Progenitor cell of endocrine pancreas (in vitro differentiated cells): ENCODE results near the gene STAT4. TPM values are rescaled to one million over a fixed set of nuclear protein-coding genes. Genes with fewer than 3 reads are reported as not detected.

ENCODE experiments used
- DNase-seq: peaks from one replicate; pipeline ENCODE4 v3.0.0; 2021; ENCODE audit warnings: low spot score; ENCODE audit not compliant: unreplicated experiment
- H3K27ac Mint-ChIP-seq: 2 replicates; pipeline ENCODE4 v1.8.0; 2021; ENCODE audit warnings: mild to moderate bottlenecking, moderate library complexity, mixed read lengths
- H3K27me3 Mint-ChIP-seq: 2 replicates; pipeline ENCODE4 v1.8.0; 2021; ENCODE audit warnings: mixed read lengths
- H3K36me3 Mint-ChIP-seq: 2 replicates; pipeline ENCODE4 v1.8.0; 2022; ENCODE audit warnings: mixed read lengths; ENCODE audit not compliant: insufficient read depth
- H3K4me1 Mint-ChIP-seq: 2 replicates; pipeline ENCODE4 v1.8.0; 2021; ENCODE audit warnings: low read depth, mixed read lengths
- H3K4me3 Mint-ChIP-seq: 2 replicates; pipeline ENCODE4 v1.8.0; 2021; ENCODE audit warnings: low read depth, mild to moderate bottlenecking, moderate library complexity, mixed read lengths
- H3K9me3 Mint-ChIP-seq: 2 replicates; pipeline ENCODE4 v1.8.0; 2021; ENCODE audit warnings: low read depth, mixed read lengths
- total RNA-seq: library from RNA; stranded (reverse); gene quantifications from 2 replicates; pipeline ENCODE4 v1.2.1, GENCODE V29; 2021
- TF ChIP-seq, protein P1 (sequence below): fragments of 200-600 bp; sonication (generic); IDR thresholded peaks from one replicate; pipeline ENCODE4 v1.5.0; 2021; ENCODE audit warnings: antibody characterized with exemption, mild to moderate bottlenecking; ENCODE audit not compliant: unreplicated experiment

Gene STAT4
- total RNA-seq, 1 donor from 2014 or later: 18.8 TPM

GRCh38 chr2:191128172-191128910, 22.5 kb downstream of the STAT4 start:
- TF ChIP-seq, protein P1, sequence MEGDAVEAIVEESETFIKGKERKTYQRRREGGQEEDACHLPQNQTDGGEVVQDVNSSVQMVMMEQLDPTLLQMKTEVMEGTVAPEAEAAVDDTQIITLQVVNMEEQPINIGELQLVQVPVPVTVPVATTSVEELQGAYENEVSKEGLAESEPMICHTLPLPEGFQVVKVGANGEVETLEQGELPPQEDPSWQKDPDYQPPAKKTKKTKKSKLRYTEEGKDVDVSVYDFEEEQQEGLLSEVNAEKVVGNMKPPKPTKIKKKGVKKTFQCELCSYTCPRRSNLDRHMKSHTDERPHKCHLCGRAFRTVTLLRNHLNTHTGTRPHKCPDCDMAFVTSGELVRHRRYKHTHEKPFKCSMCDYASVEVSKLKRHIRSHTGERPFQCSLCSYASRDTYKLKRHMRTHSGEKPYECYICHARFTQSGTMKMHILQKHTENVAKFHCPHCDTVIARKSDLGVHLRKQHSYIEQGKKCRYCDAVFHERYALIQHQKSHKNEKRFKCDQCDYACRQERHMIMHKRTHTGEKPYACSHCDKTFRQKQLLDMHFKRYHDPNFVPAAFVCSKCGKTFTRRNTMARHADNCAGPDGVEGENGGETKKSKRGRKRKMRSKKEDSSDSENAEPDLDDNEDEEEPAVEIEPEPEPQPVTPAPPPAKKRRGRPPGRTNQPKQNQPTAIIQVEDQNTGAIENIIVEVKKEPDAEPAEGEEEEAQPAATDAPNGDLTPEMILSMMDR: no peak
- Mint-ChIP-seq H3K9me3 (peaks cover 3% of the 10 kb centered on the region), H3K27ac (no peak overlapping the region), H3K27me3 (peaks cover 5% of the 10 kb centered on the region), H3K4me1 (peaks cover 17% of the 10 kb centered on the region), H3K4me3 (no peak overlapping the region), H3K36me3 (peaks cover 4% of the 10 kb centered on the region)
- no peak for DNase-seq

- no peak for DNase-seq
- Mint-ChIP-seq H3K36me3 (peaks cover 2% of the 10 kb centered on the region), H3K4me1 (peaks cover 15% of the 10 kb centered on the region), H3K27me3 (peaks cover 5% of the 10 kb centered on the region), H3K9me3 (peaks cover under 1% of the 10 kb centered on the region), H3K4me3 (no peak overlapping the region), H3K27ac (no peak overlapping the region)
- TF ChIP-seq, protein P1: no peak
Measured at GRCh38 chr2:191127235-191127634, 23.6 kb downstream of the STAT4 start.

DNA sequence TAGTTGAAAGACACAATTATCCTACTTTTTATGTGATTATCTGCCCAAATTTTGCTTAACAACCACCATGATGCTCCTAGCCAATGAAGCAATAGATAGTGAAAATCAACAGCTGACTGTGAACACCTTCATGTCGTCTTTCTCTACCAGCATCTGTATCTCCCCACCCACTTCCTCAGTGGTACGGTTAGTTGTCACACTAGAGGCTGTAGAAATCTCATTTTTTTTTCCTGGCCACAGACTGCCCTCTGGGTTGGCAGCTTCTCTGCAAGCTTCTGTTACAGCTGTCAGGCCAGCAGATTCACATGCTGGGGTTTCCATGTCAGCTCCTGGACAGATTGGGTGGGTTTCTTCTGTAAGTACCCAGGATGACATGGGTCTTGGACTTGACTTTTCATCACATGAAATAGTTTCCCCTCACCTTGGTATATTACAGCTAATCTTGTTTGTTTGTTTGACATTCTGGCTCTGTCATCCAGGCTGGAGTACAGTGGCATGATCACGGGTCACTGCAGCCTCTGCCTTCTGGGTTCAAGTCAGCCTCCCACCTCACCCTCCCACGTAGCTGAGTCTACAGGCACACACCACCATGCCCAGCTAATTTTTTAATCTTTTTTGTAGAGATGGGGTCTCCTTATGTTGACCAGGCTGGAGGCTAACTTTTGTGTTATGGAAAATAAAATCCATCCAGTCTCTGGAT, 24.3 kb downstream of the STAT4 start:
- Mint-ChIP-seq H3K4me3 (no peak overlapping the region), H3K9me3 (no peaks in the 10 kb centered on the region), H3K27ac (no peak overlapping the region), H3K36me3 (peaks cover 1% of the 10 kb centered on the region), H3K27me3 (peaks cover 5% of the 10 kb centered on the region), H3K4me1 (peaks cover 13% of the 10 kb centered on the region)
- DNase-seq: no peak
- TF ChIP-seq, protein P1: no peak

GRCh38 chr2:191125646-191126045, 25.1 kb downstream of the STAT4 start:
- TF ChIP-seq, protein P1: no peak
- Mint-ChIP-seq H3K36me3 (peaks cover 1% of the 10 kb centered on the region), H3K4me1 (peaks cover 13% of the 10 kb centered on the region), H3K9me3 (no peaks in the 10 kb centered on the region), H3K27ac (no peak overlapping the region), H3K27me3 (peaks cover 5% of the 10 kb centered on the region), H3K4me3 (no peak overlapping the region)
- no peak for DNase-seq

GRCh38 chr2:191122638-191123294, 28.0 kb downstream of the STAT4 start:
- H3K9me3 Mint-ChIP-seq: peaks cover 3% of the 10 kb centered on the region
- DNase-seq: no peak
- no peak overlapping the region for H3K27ac Mint-ChIP-seq
- no peak overlapping the region for H3K4me3 Mint-ChIP-seq
- H3K27me3 Mint-ChIP-seq: peaks cover 5% of the 10 kb centered on the region
- H3K4me1 Mint-ChIP-seq: peaks cover 1% of the 10 kb centered on the region
- H3K36me3 Mint-ChIP-seq: peaks cover 5% of the 10 kb centered on the region
- TF ChIP-seq, protein P1: no peak
